Activated naive CD8-positive, alpha-beta T cell (primary cell): Measurements from ENCODE around the gene ROGDI.

Experiments
- H3K27ac Mint-ChIP-seq: one replicate; pipeline ENCODE4 v1.8.0; 2021; ENCODE audit warnings: mixed read lengths
- H3K27me3 Mint-ChIP-seq: one replicate; pipeline ENCODE4 v1.8.0; 2021; ENCODE audit warnings: mixed read lengths
- H3K36me3 Mint-ChIP-seq: one replicate; pipeline ENCODE4 v1.8.0; 2021; ENCODE audit warnings: mixed read lengths
- H3K4me1 Mint-ChIP-seq: one replicate; pipeline ENCODE4 v1.8.0; 2021; ENCODE audit warnings: low read depth, mixed read lengths
- H3K4me3 Mint-ChIP-seq: one replicate; pipeline ENCODE4 v1.8.0; 2021; ENCODE audit warnings: mild to moderate bottlenecking, mixed read lengths
- H3K9me3 Mint-ChIP-seq: one replicate; pipeline ENCODE4 v1.8.0; 2021; ENCODE audit warnings: low read depth, mixed read lengths

ROGDI gene

GRCh38 chr16:4749700-4750257, 52.7 kb downstream of the ROGDI start:
- no peak overlapping the region for H3K27ac Mint-ChIP-seq
- H3K4me1 Mint-ChIP-seq: peaks cover 30% of the 10 kb centered on the region
- no peaks in the 10 kb centered on the region for H3K27me3 Mint-ChIP-seq
- H3K36me3 Mint-ChIP-seq: peaks cover under 1% of the 10 kb centered on the region
- no peak overlapping the region for H3K4me3 Mint-ChIP-seq
- H3K9me3 Mint-ChIP-seq: no peaks in the 10 kb centered on the region

- peak overlapping the region; percentile 40 for H3K4me3 Mint-ChIP-seq
- H3K36me3 Mint-ChIP-seq: no peaks in the 10 kb centered on the region
- H3K27ac Mint-ChIP-seq: peak overlapping the region; percentile 78
- no peaks in the 10 kb centered on the region for H3K27me3 Mint-ChIP-seq
- H3K4me1 Mint-ChIP-seq: peaks cover 30% of the 10 kb centered on the region
- no peaks in the 10 kb centered on the region for H3K9me3 Mint-ChIP-seq
Measured at GRCh38 chr16:4748682-4749411, 53.6 kb downstream of the ROGDI start.

GRCh38 chr16:4747906-4748681, 54.3 kb downstream of the ROGDI start:
- Mint-ChIP-seq H3K4me3 (peak overlapping the region; percentile 34), H3K27ac (peak overlapping the region; percentile 78), H3K36me3 (no peaks in the 10 kb centered on the region), H3K4me1 (peaks cover 36% of the 10 kb centered on the region), H3K9me3 (no peaks in the 10 kb centered on the region), H3K27me3 (no peaks in the 10 kb centered on the region)

- no peak overlapping the region for H3K4me3 Mint-ChIP-seq
Measured at GRCh38 chr16:4746991-4747574, 55.4 kb downstream of the ROGDI start.

More at GRCh38 chr16:4746991-4747574, 55.4 kb downstream of the ROGDI start:
- Mint-ChIP-seq H3K4me1 (peaks cover 40% of the 10 kb centered on the region), H3K9me3 (no peaks in the 10 kb centered on the region), H3K36me3 (no peaks in the 10 kb centered on the region), H3K27me3 (no peaks in the 10 kb centered on the region), H3K27ac (peak overlapping the region; percentile 78)
